ENCODE results near the gene TMEM171.

- TF ChIP-seq CTCF (IDR thresholded peaks at IDR 0.05) (no peak), POLR2A (IDR thresholded peaks at IDR 0.05) (no peak), POLR2AphosphoS5 (IDR thresholded peaks at IDR 0.05) (no peak)
Measured at GRCh38 chr5:73117088-73117740, 3.2 kb upstream of the TMEM171 start.

Data from sigmoid colon (tissue), 4 donors.